A549 (cell line): ENCODE results near the gene FGF2.

Experiments
- CBX8 ChIP-seq: fragments of 200-600 bp; sonication (generic); IDR thresholded peaks from 2 replicates; pipeline ENCODE4 v1.6.1; 2016
- CEBPB ChIP-seq, 2 experiments: fragments of >200 bp in 1 of 2; sonication (Bioruptor Twin) in 1 of 2; formaldehyde crosslinking in 1 of 2; IDR thresholded peaks; 2 replicates each; pipeline ENCODE4 v1.6.1; 2012 to 2016
- JUNB ChIP-seq: fragments of >200 bp; sonication (Bioruptor Twin); formaldehyde crosslinking; IDR thresholded peaks from 2 replicates; pipeline ENCODE4 v1.6.1; 2016
- MAZ ChIP-seq: fragments of 150-350 bp; IDR thresholded peaks from 2 replicates; pipeline ENCODE4 v1.6.1; 2014; ENCODE audit warnings: antibody characterized with exemption, low read depth, low read length, borderline replicate concordance
- MYC ChIP-seq: IDR thresholded peaks from 2 replicates; pipeline ENCODE4 v1.6.1; 2012; ENCODE audit warnings: mild to moderate bottlenecking, inconsistent platforms, low read length, improper control_type of control experiment, borderline replicate concordance
- POLR2AphosphoS2 ChIP-seq: conservative IDR thresholded peaks from 2 replicates; pipeline ENCODE4 v1.6.1; 2012; ENCODE audit warnings: low read length, improper control_type of control experiment, inconsistent platforms
- ZFP36 ChIP-seq: fragments of 450-650 bp; IDR thresholded peaks from 2 replicates; pipeline ENCODE4 v1.6.1; 2014; ENCODE audit warnings: borderline replicate concordance; ENCODE audit not compliant: partially characterized antibody
- TF ChIP-seq, protein P1 (sequence below): fragments of >200 bp; sonication (Bioruptor Twin); formaldehyde crosslinking; IDR thresholded peaks from 3 replicates; pipeline ENCODE4 v1.5.1; 2016
- TF ChIP-seq, protein P2 (sequence below): fragments of 250-450 bp; sonication (Bioruptor Pico); IDR thresholded peaks from 2 replicates; pipeline ENCODE4 v1.5.0; 2021; ENCODE audit warnings: mild to moderate bottlenecking, moderate library complexity, borderline replicate concordance

- TF ChIP-seq MAZ (no peak), ZFP36 (no peak), CBX8 (no peak), POLR2AphosphoS2 (no peak), CEBPB (IDR thresholded peaks at IDR 0.05) (peak in 1 of 2 experiments; percentile 47; a peak in 1 of 4 replicates), JUNB (no peak), MYC (no peak)
- TF ChIP-seq, protein P1, sequence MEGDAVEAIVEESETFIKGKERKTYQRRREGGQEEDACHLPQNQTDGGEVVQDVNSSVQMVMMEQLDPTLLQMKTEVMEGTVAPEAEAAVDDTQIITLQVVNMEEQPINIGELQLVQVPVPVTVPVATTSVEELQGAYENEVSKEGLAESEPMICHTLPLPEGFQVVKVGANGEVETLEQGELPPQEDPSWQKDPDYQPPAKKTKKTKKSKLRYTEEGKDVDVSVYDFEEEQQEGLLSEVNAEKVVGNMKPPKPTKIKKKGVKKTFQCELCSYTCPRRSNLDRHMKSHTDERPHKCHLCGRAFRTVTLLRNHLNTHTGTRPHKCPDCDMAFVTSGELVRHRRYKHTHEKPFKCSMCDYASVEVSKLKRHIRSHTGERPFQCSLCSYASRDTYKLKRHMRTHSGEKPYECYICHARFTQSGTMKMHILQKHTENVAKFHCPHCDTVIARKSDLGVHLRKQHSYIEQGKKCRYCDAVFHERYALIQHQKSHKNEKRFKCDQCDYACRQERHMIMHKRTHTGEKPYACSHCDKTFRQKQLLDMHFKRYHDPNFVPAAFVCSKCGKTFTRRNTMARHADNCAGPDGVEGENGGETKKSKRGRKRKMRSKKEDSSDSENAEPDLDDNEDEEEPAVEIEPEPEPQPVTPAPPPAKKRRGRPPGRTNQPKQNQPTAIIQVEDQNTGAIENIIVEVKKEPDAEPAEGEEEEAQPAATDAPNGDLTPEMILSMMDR, result no peak
- TF ChIP-seq, protein P2, sequence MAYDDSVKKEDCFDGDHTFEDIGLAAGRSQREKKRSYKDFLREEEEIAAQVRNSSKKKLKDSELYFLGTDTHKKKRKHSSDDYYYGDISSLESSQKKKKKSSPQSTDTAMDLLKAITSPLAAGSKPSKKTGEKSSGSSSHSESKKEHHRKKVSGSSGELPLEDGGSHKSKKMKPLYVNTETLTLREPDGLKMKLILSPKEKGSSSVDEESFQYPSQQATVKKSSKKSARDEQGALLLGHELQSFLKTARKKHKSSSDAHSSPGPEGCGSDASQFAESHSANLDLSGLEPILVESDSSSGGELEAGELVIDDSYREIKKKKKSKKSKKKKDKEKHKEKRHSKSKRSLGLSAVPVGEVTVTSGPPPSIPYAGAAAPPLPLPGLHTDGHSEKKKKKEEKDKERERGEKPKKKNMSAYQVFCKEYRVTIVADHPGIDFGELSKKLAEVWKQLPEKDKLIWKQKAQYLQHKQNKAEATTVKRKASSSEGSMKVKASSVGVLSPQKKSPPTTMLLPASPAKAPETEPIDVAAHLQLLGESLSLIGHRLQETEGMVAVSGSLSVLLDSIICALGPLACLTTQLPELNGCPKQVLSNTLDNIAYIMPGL, result no peak
Measured at GRCh38 chr4:122865425-122865824, 38.8 kb downstream of the FGF2 start.
